Measurements from ENCODE around the gene ALX4. TPM values are rescaled to one million over a fixed set of nuclear protein-coding genes. Genes with fewer than 3 reads are reported as not detected.

The ALX4 gene
- total and polyA plus RNA-seq, 2 donors (not counting 1 experiment from before 2014, with no cell fraction given), result not detected

DNA sequence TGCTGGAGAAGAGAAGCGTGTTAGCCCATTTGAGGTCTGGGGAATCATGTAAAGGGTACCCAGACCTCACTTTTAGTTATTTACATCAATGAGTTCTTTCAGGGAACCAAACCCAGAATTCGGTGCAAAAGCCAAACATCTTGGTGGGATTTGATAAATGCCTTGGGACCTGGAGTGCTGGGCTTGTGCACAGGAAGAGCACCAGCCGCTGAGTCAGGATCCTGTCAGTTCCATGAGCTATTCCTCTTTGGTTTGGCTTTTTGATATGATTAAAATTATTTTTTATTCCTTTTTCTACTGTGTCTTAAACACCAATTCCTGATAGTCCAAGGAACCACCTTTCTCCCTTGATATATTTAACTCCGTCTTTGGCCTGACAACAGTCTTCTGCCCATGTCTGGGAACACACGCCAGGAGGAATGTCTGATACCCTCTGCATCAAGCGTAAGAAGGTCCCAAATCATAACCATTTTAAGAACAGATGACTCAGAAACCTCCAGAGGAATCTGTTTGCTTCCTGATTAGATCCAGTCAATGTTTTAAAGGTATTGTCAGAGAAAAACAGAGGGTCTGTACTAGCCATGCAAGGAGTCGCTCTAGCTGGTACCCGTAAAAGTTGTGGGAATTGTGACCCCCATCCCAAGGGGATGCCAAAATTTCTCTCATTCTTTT is 65.2 kb downstream of the ALX4 start:
- Histone ChIP-seq H3K9me3 (ENCODE audit: control extremely low read depth in 1 of 3, control insufficient read depth in 2 of 3, insufficient read depth in 1 of 3, low read length in 2 of 3) (no peaks in the 10 kb centered on the region), H3K79me2 (ENCODE audit: control insufficient read depth, insufficient read depth, low read length) (no peaks in the 10 kb centered on the region), H3K27ac (ENCODE audit: low read length in 2 of 2) (no peak overlapping the region), H3K4me3 (ENCODE audit: control extremely low read depth in 1 of 5, extremely low read depth in 1 of 5, insufficient read depth in 1 of 5, low read depth in 2 of 5, low read length in 4 of 5) (no peak overlapping the region), H3K36me3 (replicated peaks in 1 of 2; ENCODE audit: control extremely low read depth in 1 of 2, control insufficient read depth in 1 of 2, extremely low read depth in 1 of 2, insufficient read depth in 2 of 2, low read length in 1 of 2) (peaks cover 0 to 7% of the 10 kb centered on the region in 2 experiments), H3K4me2 (replicated peaks; ENCODE audit: low read depth, low read length, poor library complexity, severe bottlenecking) (no peak overlapping the region), H3K4me1 (ENCODE audit: control insufficient read depth in 2 of 2, insufficient read depth in 2 of 2, low read length in 2 of 2) (no peaks in the 10 kb centered on the region), H3K27me3 (replicated peaks in 1 of 4; ENCODE audit: control extremely low read depth in 1 of 4, control insufficient read depth in 3 of 4, insufficient read depth in 4 of 4, low read length in 3 of 4) (no peaks in the 10 kb centered on the region), H3K9ac (ENCODE audit: low read length) (no peak overlapping the region), H2AFZ (ENCODE audit: insufficient read depth, low read depth, low read length, poor library complexity, severe bottlenecking) (no peak overlapping the region), H4K20me1 (ENCODE audit: control insufficient read depth, insufficient read depth, low read length, poor library complexity, severe bottlenecking) (no peaks in the 10 kb centered on the region)
- DNase-seq (no peak), ATAC-seq (ENCODE audit: low read depth) (no peak)
- Mint-ChIP-seq H3K9me3 (ENCODE audit: insufficient read depth) (no peaks in the 10 kb centered on the region), H3K27me3 (no peaks in the 10 kb centered on the region), H3K4me1 (no peaks in the 10 kb centered on the region), H3K4me3 (no peak overlapping the region), H3K27ac (no peak overlapping the region)
- intact Hi-C loops (cut with micrococcal nuclease), result no loop called here
- POLR2A ChIA-PET, result no interaction called here
- CTCF ChIA-PET, result no interaction called here
- TF ChIP-seq EZH2 (IDR thresholded peaks at IDR 0.05; ENCODE audit: borderline replicate concordance, insufficient read depth, low read depth, low read length, poor library complexity, severe bottlenecking) (no peak), CTCF (IDR thresholded peaks at IDR 0.05) (no peak)
- WGBS (ENCODE audit: insufficient coverage), result 100% methylated on average over 2 of the region's 8 CpGs

- 100% methylated on average over 2 of the region's 6 CpGs for WGBS (ENCODE audit: insufficient coverage)
- Histone ChIP-seq H3K4me3 (ENCODE audit: control extremely low read depth in 1 of 5, extremely low read depth in 1 of 5, insufficient read depth in 1 of 5, low read depth in 2 of 5, low read length in 4 of 5) (no peak overlapping the region), H3K9ac (ENCODE audit: low read length) (no peak overlapping the region), H3K36me3 (replicated peaks in 1 of 2; ENCODE audit: control extremely low read depth in 1 of 2, control insufficient read depth in 1 of 2, extremely low read depth in 1 of 2, insufficient read depth in 2 of 2, low read length in 1 of 2) (peaks cover 0 to 7% of the 10 kb centered on the region in 2 experiments), H4K20me1 (ENCODE audit: control insufficient read depth, insufficient read depth, low read length, poor library complexity, severe bottlenecking) (no peaks in the 10 kb centered on the region), H3K27me3 (replicated peaks in 1 of 4; ENCODE audit: control extremely low read depth in 1 of 4, control insufficient read depth in 3 of 4, insufficient read depth in 4 of 4, low read length in 3 of 4) (no peaks in the 10 kb centered on the region), H3K4me2 (replicated peaks; ENCODE audit: low read depth, low read length, poor library complexity, severe bottlenecking) (no peak overlapping the region), H3K9me3 (ENCODE audit: control extremely low read depth in 1 of 3, control insufficient read depth in 2 of 3, insufficient read depth in 1 of 3, low read length in 2 of 3) (no peaks in the 10 kb centered on the region), H3K27ac (ENCODE audit: low read length in 2 of 2) (no peak overlapping the region), H2AFZ (ENCODE audit: insufficient read depth, low read depth, low read length, poor library complexity, severe bottlenecking) (no peak overlapping the region), H3K4me1 (ENCODE audit: control insufficient read depth in 2 of 2, insufficient read depth in 2 of 2, low read length in 2 of 2) (no peaks in the 10 kb centered on the region), H3K79me2 (ENCODE audit: control insufficient read depth, insufficient read depth, low read length) (no peaks in the 10 kb centered on the region)
- no peak for DNase-seq
- ChIA-PET POLR2A (no interaction called here), CTCF (no interaction called here)
- Mint-ChIP-seq H3K9me3 (ENCODE audit: insufficient read depth) (no peaks in the 10 kb centered on the region), H3K4me3 (no peak overlapping the region), H3K27ac (no peak overlapping the region), H3K4me1 (no peaks in the 10 kb centered on the region), H3K27me3 (no peaks in the 10 kb centered on the region)
- no peak for ATAC-seq (ENCODE audit: low read depth)
- intact Hi-C loops (cut with micrococcal nuclease), result no loop called here
- TF ChIP-seq EZH2 (IDR thresholded peaks at IDR 0.05; ENCODE audit: borderline replicate concordance, insufficient read depth, low read depth, low read length, poor library complexity, severe bottlenecking) (no peak), CTCF (IDR thresholded peaks at IDR 0.05) (no peak)
Observed at GRCh38 chr11:44243595-44244343, 66.2 kb downstream of the ALX4 start.
